ACC112 (cell line): ENCODE measurements around the gene ZBTB37.

Experiments used
- H2AFZ ChIP-seq: fragments of 200-600 bp; sonication (generic); one replicate; pipeline ENCODE4 v1.6.0; 2017; ENCODE audit warnings: antibody characterized with exemption, low read length; ENCODE audit not compliant: unreplicated experiment
- H3K27ac ChIP-seq: fragments of 200-600 bp; sonication (generic); 2 replicates; pipeline ENCODE4 v1.5.1; 2014; ENCODE audit warnings: low read depth, mild to moderate bottlenecking, antibody characterized with exemption, low read length, moderate library complexity
- H3K27me3 ChIP-seq: fragments of 200-600 bp; sonication (generic); 2 replicates; pipeline ENCODE4 v1.6.1; 2014; ENCODE audit warnings: mild to moderate bottlenecking, antibody characterized with exemption, low read length, moderate library complexity, mixed read lengths; ENCODE audit not compliant: insufficient read depth
- H3K36me3 ChIP-seq: fragments of 200-600 bp; sonication (generic); 2 replicates; pipeline ENCODE4 v1.6.1; 2016; ENCODE audit warnings: mild to moderate bottlenecking, antibody characterized with exemption, low read length, moderate library complexity, mixed read lengths; ENCODE audit not compliant: insufficient read depth
- H3K4me1 ChIP-seq: fragments of 200-600 bp; sonication (generic); one replicate; pipeline ENCODE4 v1.6.1; 2016; ENCODE audit warnings: low read length, mixed read lengths; ENCODE audit not compliant: insufficient read depth, unreplicated experiment, control insufficient read depth
- H3K4me3 ChIP-seq: fragments of 200-600 bp; sonication (generic); 2 replicates; pipeline ENCODE4 v1.5.1; 2014; ENCODE audit warnings: mild to moderate bottlenecking, low read depth, low read length
- H3K79me2 ChIP-seq: fragments of 200-600 bp; sonication (generic); one replicate; pipeline ENCODE4 v1.6.0; 2016; ENCODE audit warnings: low read length; ENCODE audit not compliant: control insufficient read depth, unreplicated experiment, insufficient read depth

The ZBTB37 gene

GRCh38 chr1:173946380-173946921, 78.3 kb downstream of the ZBTB37 start:
- no peak overlapping the region for H3K27ac ChIP-seq
- H3K4me3 ChIP-seq, result no peak overlapping the region
- H3K79me2 ChIP-seq, result no peaks in the 10 kb centered on the region
- H2AFZ ChIP-seq, result no peak overlapping the region
- H3K4me1 ChIP-seq, result no peaks in the 10 kb centered on the region
- peaks cover 29% of the 10 kb centered on the region for H3K36me3 ChIP-seq
- H3K27me3 ChIP-seq, result no peaks in the 10 kb centered on the region

GRCh38 chr1:173948594-173948993, 80.4 kb downstream of the ZBTB37 start:
- Histone ChIP-seq H3K27ac (no peak overlapping the region), H3K27me3 (no peaks in the 10 kb centered on the region), H3K4me1 (peaks cover 6% of the 10 kb centered on the region), H3K36me3 (peaks cover 21% of the 10 kb centered on the region), H3K4me3 (no peak overlapping the region), H3K79me2 (no peaks in the 10 kb centered on the region), H2AFZ (no peak overlapping the region)
